IPS-NIHi7 (cell line): ENCODE measurements around the gene GPD2.
"Not testable (repeated sequence)": the region's sequence is repeated elsewhere in the genome, so short reads cannot be mapped to it uniquely, and the experiment has no call there.

ENCODE experiments used
- DNase-seq: peaks from one replicate; pipeline ENCODE4 v3.0.0; 2012; ENCODE audit warnings: mixed read lengths; ENCODE audit errors: extremely low spot score

GPD2 gene

DNA sequence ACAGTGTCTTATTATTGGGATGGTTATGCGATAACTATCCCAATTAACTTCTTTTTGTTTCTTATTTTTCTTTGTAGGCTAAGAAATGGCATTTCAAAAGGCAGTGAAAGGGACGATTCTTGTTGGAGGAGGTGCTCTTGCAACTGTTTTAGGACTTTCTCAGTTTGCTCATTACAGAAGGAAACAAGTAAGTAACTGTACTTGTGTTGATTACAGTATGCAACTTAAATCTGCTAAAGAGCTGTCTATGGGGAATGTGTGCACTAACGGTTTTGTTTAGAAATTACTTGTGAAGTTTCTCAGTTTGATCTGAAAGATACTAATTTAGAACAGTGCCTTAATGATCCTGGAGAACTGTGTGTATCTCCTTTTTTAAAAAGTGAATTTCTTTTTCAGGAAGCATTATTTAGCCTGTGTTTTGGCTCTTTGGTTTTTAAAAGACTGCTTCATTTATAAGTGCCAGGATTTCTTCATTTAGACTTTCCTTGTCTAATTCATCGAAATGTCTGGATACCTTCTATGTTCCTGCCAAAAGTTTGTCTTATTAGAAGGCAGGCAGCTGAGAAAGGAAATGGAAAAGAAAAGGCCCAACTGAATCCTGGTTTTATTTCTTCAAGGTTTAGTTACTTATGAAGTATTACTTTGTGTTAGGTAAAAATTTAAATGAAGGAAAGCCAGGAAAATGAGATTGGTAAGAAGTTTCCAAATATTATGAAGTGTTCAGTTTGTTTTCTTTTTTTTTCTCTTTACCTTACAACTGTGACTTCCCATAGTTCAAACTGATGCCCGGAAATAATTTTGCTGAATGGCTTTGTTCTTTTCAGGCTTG lies 40.1 kb downstream of the GPD2 start:
- DNase-seq = no peak

DNA sequence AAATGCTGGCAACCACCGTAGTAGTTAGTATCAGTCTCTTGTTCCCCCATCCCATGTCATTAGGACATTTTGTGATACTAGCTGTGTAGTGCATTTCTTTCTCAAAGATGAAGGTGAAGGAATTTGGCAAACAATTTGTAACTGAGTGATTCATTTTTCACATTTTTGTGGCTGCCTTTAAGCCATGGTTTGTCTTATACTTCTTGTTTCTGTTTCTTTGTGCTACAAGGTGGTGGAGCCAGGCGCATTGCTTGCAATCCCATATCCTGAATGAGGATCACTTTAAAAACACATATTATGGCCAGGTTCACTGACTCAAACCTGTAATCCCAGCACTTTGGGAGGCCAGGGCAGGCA lies 40.6 kb downstream of the GPD2 start:
- DNase-seq = no peak

DNA sequence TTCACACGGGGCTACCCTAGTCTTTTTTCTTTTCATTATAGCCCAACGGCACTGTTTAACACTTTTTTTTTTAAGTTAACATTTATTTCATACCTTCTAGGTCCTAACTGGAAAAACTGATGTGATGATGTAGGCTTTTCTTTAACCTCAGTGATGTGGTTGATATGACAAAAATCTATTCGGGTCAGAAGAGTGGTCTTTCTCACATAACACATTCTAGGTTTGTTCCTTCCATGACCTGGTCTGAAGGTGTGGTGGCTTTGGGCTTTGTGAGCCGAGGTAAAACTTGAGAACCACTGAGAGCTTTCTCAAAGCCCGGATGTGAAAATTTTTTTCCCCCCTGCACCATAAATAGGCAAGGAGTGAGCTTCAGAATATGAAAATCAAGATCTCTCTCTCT lies 44.2 kb downstream of the GPD2 start:
- DNase-seq = no peak

DNA sequence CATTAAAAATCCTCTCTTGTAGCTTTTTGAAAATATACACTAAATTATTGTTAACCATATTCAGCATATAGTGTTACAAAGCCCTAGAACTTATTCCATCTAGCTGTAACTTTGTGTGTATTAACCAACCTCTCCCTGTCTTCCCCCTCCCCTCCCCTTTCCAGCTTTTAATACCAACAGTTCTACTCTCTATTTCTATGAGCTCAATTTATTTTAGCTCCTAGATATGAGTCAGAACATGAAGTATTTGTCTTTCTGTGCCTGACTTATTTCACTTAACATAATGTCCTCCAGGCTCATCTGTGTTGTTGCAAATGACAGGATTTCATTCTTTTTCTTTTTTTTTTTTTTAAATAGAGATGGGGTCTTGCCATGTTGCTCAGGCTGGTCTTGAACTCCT lies 45.1 kb downstream of the GPD2 start:
- no peak for DNase-seq

DNA sequence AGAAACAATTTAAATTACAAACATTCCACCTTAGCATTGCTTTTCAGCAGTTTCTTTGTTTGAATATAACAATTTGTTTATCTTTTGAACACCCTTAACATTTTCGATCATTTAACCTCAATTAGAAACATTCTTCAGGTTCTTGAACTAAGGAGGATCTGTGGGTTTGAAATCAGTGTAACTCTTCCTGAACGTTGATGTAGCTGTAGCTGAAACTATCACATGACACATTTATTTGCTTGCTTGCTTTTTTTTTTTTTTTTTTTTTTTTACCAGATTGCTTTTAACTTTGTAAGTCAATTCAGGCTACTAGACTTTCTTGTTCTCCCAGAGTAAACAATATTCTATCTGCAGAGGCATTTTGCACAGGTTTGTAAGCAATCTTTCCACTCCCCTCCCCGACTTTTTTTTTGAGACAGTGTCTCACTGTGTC lies 47.6 kb downstream of the GPD2 start:
- no peak for DNase-seq

DNA sequence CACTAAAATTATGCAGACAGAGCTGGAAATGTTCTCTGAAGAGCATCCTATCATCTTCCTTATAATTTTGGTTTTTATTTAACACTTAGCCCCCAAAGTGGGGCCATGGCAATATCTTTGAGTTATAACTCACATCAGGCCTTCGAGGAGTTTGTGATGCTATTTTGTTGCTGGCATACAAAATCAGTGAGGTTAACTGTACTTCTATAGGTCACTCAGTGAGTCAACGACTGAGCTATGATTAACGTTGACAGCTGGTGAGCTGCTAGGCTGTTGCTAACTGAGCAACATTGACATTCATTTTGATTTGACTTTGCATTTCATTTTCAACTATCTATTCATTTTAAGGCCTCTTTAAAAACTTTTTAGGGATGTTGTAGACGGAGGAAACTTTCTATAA lies 50.0 kb downstream of the GPD2 start:
- no peak for DNase-seq

DNA sequence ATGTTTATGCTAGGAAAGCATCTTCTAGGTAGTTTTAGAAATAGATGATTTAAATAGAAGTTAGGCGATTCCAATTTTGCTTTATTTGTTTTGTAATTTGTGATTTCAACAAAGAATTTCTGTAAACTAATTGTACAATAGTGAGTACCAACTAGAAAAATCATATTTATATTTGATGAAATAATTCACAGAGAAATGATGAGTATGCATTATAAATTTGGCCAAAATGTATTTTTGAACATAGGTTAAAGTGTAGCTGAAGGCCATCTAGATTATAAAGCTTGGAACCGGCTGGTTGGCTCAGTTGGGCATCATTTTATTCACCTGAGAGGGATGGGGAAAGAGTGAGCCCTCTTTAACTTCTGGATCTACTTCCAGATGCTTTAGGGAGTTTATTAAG lies 50.4 kb downstream of the GPD2 start:
- no peak for DNase-seq

DNA sequence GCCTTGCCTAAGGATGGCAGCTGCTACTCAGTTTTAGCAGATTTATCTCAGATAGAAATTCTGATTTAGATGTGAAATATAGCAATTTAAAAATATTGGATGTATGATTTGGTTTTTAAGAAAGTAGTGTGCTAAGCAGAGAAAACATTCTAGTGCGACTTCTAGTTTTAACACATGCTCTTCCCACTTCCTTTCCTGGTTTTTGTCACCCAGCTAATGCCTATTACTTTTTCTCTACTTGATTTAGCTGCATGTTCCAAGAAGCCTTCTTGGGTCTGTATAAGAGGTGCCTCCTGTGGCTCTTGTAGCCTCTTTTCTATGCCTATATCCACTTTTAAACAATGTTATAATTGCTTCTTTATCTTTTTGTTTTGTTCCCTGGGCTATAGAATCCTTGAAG lies 53.0 kb downstream of the GPD2 start:
- DNase-seq = no peak

DNA sequence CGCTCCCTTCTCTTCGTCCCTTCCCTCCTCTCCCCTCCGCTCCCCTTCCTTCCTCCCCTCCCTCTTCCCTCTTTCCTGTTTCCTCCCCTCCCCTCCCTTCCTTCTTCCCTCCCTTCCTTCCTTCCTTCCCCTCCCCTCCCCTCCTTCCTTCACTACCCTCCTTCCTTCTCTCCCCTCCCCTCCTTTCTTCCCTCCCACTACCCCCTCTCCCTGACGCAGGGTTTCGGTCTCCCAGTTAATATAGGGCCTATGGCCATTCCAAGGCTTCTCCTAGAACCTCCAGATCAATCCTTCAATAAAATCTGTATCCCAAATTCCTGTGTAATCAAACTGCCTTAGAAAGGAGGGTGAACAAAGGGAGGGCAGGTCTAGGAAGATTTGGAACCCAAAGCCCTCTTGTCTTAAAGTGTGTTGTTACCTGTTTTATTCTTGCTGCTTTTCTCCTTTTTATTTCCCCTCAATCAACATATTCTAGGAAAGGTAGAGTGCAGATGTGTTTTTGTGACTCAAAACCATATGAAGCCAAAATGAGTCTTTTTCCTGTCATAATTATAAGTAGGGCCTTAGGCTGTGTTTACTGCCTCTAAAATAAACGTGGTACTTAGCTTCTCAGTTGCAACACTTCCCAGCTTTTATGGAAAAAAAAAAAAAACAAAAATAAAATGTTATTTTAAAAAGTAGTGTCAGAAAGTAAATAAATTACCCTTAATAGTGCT lies 53.7 kb downstream of the GPD2 start:
- DNase-seq = no peak

DNA sequence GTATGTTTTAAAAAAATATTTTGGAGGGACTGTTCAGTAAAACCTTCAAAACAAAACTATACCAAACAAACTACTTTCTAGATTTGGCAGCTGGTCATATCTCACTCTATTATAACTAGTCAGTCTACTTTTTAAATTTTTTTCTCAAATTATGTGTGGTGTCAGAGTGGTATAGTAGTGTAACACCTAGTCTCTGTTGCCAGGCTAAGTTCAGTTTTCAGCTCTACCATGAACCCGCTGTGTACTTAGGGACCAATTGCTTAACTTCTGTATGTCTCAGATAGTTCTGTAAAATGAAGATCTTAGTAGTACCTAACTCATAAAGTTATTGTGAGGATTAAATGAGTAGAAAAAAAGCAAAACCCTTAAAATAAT lies 54.3 kb downstream of the GPD2 start:
- no peak for DNase-seq

DNA sequence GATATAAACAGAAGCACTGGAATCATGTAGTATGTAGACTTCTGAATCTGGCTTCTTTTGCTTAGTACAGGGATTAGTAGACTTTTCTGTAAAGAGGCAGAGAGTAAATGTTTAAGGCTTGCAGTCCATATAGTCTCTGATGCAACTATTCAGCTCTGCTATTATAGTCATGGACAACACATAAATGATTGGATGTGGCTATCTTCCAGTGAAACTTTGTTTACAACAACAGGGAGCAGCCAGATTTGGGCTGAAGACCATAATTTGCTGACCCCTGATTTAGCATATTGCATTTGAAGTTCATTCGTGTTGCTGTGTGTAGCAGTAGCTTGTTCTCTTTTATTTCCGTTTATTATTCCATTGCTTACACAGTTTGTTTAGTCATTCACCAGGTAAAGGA lies 55.0 kb downstream of the GPD2 start:
- no peak for DNase-seq

DNA sequence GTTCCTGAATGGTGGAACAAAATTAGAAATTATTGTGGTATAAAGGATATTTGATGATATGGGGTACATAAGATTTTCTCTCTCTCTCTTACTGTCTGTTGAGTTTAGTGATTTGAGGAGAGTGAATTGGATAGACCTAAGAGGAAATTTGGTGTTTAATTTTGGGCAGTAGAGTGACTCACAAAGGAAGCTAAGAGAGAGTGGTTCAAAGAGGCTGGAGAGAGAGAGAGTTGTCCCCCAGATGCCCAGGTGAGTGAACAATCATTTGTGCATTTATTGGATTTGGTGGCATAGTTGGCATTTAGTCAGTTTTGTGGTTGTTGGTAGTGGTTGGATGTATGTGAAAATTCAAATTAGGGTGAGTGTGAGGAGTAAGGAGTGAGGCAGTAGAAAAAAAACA lies 56.8 kb downstream of the GPD2 start:
- DNase-seq = no peak

DNA sequence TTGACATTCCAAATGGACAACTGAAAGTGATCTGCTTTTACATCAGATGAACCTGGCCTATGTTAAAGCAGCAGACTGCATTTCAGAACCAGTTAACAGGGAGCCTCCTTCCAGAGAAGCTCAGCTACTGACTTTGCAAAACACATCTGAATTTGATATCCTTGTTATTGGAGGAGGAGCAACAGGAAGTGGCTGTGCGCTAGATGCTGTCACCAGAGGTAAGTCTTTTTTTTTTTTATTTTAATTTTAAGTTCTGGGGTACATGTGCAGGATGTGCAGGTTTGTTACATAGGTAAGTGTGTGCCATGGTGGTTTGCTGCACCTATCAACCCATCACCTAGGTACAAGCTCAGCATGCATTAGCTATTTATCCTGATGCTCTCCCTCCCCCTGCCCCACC lies 59.8 kb downstream of the GPD2 start:
- DNase-seq = not testable (repeated sequence)

DNA sequence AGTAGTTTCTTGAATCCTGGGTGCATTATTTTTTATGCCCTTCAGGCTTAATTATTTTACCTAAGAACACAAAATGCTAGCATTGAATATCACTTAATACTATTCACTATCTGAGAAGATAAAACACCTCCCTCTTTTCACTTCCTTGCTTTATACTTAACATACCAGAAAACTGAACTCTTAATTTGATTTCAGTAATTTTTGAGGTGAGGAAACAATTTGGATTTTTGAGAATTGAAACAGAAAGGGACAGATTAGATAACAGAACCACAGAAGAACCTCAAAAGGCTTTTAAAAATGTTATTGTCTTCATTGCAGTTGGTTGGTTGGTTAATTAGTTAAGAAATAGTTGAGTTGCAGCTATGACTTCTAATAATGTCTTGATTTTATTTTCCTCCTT lies 69.5 kb downstream of the GPD2 start:
- DNase-seq = no peak

DNA sequence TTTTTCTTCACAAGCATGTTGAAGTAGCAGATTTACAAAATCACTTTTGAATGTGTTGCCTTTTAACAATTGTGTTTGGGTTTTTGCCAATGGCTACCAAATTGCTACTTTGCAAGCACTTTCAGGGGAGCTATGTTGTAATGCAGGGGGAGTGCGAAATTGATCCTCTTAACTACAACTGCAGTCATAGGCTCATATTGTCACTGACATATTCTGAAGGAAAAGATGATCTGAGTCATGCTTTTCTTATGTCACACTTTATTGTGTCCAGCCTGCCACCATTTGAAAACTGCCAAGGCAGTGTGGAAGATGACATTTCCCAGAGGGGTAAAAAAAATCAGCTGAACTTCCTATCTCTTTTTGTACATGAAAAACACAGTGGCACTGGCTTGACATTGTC lies 74.9 kb downstream of the GPD2 start:
- no peak for DNase-seq

DNA sequence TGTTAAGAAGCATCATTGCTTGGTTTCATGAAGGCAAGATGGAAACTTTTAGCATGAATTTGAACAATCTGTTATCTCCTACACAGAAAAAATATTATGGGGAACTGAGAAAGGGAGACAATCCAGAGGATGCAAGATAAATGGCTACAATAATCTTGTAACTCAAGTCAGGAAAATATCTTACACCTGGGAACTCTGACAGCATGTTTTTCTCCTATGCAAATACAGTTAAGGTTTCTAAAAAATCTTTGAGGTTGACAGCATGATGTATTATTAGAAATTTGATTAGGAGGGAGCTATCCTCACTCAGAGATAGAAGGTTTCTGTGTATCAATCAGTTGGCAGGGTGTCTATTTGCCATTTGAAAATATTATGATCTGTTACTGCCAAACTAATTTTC lies 75.6 kb downstream of the GPD2 start:
- DNase-seq = no peak

DNA sequence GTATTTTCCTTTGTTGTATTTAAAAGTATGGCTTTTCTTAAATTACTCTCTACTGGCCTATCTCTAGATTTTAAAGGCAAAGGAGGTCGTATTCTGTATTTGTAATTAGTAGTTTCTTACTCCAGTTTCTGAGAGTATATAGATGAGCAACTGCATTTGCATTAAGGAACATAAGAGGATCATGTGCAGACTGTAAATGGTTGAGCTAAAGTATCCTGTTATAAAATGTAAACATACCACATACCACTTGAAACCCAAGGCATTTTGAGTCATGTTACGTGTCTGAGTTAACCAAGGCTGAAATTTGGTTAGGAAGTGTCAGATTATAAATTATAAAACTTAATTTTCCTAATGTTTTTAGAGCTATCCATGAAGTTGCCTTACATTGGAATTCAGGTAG lies 76.3 kb downstream of the GPD2 start:
- no peak for DNase-seq

DNA sequence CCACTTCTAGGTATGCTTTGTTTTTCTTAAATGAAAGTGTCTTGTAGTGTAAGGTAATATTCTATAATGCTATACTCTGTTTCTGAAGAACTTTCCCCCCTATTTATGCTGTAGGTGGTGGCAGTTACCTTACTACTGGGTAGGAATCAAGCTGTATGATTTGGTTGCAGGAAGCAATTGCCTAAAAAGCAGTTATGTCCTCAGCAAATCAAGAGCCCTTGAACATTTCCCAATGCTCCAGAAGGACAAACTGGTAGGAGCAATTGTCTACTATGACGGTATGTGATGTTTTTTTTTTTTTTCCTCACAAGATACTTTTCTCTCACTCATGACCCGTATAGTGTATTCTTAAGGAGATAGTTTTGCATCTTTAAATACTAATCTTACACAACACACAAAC lies 77.0 kb downstream of the GPD2 start:
- DNase-seq = no peak

DNA sequence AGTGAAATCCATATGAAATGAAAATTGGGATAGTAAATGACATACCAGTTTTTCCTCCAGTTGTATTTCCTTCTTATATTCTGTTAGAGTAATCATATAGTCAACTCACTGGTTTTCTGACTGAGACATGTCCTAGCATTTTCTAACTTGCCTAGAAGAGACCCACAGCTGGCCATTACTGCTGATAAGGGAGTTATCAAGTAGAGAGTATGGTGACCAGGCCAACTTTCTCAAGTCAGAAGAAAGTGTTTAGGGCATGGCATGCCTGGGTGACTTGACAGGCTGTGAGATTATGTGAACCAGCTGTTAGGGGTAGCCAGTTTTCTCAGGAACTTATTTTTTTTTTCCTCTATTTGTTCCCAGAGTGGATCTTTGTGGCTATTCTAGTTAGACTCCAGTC lies 81.2 kb downstream of the GPD2 start:
- DNase-seq = no peak

DNA sequence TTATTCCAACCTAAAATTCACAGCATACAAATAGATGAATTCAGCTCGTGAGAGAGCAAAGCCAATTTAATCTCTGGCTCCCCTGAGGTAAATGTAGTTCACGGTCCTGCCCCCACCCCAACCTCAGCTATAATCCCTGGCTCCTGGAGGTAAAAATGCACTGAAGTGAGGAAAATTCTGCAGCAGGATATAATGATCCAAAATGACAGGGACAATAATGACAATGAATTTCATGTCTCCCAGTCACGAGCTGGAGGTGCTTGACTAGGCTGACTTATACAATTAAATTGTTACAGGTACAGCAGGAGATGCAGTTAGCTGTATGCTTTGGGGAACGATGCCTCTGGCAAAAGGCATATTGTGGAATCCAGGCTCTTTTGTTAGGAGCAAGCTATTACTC lies 82.0 kb downstream of the GPD2 start:
- no peak for DNase-seq

DNA sequence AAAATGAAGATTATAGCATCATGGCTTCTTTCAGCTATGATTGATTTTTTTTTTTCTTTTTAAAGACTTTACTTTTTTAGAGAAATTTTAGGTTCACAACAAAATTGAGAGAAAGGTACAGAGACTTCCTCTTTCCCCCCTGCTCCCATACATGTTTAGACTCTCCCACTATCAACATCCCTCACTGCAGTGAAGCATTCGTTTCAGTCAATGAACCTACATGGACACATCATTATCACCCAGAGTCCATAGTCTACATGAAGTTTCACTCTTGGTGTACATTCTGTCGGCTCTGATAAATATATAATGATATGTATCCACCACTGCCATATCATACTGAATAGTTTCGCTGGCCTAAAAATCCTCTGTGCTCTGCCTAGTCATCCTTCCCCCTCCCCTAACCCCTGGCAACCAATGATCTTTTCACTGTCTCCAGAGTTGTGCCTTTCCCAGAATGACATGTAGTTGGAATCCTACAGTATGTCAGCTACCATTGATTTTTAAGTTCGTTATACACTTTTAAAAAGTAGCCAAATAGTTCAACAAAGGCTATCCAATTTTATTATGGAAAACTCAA lies 86.8 kb downstream of the GPD2 start:
- DNase-seq = no peak

DNA sequence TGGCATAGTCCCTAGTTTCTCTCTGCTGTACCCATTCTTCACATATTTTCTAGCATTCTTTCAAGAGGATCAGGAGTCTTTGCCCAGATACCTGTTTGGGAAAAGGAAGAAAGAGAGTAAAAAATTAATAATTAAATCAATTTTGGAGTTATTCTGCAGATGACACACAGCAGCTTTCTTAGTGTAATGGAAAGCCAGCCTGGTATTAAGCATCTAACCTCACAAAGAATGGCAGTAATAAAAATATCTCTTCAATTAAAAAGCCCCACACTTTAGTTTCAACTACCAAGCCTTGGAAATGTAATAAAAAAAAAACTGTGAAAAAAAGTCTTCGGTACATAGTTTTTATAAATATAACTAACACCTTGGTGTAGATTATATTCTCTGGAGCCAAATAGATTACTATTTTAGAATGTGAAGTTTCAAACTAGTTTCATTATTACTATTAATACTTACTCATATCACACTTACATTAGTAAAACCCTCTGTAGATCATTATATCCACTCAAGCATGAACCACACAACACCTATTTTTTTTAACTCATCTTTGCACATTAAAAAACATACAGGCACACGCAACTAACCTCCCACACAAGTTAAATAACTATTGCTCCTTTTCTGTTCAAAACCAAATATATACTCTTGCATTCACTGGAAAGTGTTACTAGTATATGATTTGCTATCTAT lies 90.9 kb downstream of the GPD2 start:
- DNase-seq = no peak

DNA sequence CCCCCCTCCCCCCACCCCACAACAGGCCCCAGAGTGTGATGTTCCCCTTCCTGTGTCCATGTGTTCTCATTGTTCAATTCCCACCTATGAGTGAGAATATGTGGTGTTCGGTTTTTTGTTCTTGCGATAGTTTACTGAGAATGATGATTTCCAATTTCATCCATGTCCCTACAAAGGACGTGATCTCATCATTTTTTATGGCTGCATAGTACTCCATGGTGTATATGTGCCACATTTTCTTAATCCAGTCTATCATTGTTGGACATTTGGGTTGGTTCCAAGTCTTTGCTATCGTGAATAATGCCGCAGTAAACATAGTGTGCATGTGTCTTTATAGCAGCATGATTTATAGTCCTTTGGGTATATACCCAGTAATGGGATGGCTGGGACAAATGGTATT lies 92.4 kb downstream of the GPD2 start:
- DNase-seq = not testable (repeated sequence)
